ENCODE data around the gene ACTRT3. TPM values are rescaled to one million over a fixed set of nuclear protein-coding genes. Genes with fewer than 3 reads are reported as not detected.

Gene ACTRT3
- total RNA-seq (2014; rRNA removed; shearing (Covaris generic)) (0.39 TPM in 1 of 2 replicates, not detected in the other), total RNA-seq (2022) (0.42 and 1.2 TPM in 2 replicates), Bru-seq, nascent RNA (percentile 41 among the genes with signal in this experiment), BruChase-seq, experiment 1, labeled RNA remaining after a 6-hour chase (percentile 49 among the genes with signal in this experiment), BruChase-seq, experiment 2, labeled RNA remaining after a 2-hour chase (percentile 51 among the genes with signal in this experiment)
- long read RNA-seq, result 0 reads

DNA sequence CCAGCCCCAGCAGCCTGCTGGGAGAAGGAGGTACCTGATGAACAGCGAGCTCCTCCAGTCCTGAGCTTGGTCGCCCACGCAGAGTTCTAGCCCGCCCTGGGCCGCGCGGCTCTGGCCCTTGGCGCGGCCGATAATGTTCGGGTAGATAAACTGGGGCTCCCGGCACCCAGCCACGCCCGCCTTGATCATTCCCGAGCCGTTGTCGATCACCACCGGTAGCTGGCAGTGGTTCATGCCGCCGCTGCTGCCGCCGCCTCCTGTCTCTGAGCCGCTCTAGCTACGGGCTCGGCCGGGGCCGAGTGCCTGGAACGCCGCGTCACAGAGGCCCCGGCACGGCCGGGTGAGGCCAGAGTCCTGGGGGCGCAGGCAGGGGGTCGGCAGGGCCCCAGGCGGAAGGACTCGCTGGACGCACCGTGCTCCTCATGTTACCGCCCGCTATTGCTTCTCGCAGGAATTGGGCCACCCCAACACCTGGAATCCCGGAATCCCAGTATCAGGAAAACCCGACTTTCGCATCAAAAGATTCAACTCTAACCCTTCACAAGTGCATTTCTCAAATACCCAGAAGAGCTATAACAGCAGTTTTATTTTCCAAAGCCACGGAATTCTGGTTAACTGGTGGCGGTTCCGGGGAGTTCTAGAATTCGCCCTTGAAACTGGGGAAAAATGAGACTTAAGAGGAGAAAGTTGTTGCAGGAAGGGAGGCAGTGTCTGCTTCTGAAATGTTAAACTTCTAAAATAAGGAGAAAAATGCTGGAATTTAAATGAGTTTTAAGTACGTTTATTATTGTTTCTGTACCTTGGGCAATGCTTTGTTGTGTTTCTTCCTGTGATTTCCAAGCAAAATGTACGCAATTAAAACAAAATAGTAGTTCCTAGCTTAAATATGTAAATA lies at the start of gene ACTRT3:
ACTRT3 (minus strand) TSS at position 275 of the 895 bp plus-strand sequence; CDS start at position 234, 41 bp downstream.
- no peak for TF ChIP-seq EZH2phosphoT487 (IDR thresholded peaks at IDR 0.05; ENCODE audit: borderline replicate concordance, low read depth, low read length)
- TF ChIP-seq, protein P1, sequence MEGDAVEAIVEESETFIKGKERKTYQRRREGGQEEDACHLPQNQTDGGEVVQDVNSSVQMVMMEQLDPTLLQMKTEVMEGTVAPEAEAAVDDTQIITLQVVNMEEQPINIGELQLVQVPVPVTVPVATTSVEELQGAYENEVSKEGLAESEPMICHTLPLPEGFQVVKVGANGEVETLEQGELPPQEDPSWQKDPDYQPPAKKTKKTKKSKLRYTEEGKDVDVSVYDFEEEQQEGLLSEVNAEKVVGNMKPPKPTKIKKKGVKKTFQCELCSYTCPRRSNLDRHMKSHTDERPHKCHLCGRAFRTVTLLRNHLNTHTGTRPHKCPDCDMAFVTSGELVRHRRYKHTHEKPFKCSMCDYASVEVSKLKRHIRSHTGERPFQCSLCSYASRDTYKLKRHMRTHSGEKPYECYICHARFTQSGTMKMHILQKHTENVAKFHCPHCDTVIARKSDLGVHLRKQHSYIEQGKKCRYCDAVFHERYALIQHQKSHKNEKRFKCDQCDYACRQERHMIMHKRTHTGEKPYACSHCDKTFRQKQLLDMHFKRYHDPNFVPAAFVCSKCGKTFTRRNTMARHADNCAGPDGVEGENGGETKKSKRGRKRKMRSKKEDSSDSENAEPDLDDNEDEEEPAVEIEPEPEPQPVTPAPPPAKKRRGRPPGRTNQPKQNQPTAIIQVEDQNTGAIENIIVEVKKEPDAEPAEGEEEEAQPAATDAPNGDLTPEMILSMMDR (conservative IDR thresholded peaks at IDR 0.05; ENCODE audit: low read length), result 0 out of 2 replicates have a peak, but pooled peaks have one; percentile 21
- H3K36me3 ChIP-seq (ENCODE audit: insufficient read depth, low read length), result peaks cover 5% of the 10 kb centered on the region; the same call in 1 of the 2 replicates
- BruUV-seq (replicated peaks), result no TSS peak

DNA sequence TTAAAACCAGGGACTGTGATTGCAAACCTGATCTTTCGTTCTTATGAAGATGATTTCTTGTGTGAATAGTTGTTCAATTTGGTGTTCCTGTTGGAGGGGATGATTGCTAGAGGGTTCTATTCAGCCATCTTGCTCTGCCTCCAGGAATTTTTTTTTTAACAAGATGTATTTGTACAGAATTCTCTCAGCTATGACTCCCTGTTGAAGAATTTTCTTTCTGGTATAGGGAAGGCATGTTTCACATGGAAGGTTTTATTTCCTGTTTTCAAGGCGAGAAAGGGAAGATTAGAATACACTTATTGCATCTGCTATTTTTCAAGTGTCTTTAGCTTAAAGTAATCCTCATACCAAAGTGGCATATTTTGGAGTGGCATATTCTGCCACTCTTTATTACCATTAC lies 49.0 kb upstream of the ACTRT3 start:
- H3K27ac ChIP-seq (ENCODE audit: low read depth, low read length, poor library complexity, severe bottlenecking), result no peak overlapping the region
- no TSS peak for BruUV-seq (replicated peaks)
- H3K36me3 ChIP-seq (ENCODE audit: insufficient read depth, low read length), result no peaks in the 10 kb centered on the region; the same call in 1 of the 2 replicates
- no peak overlapping the region for H3K4me3 ChIP-seq (ENCODE audit: low read depth, low read length, poor library complexity, severe bottlenecking)
- no peaks in the 10 kb centered on the region for H3K79me2 ChIP-seq (ENCODE audit: insufficient read depth, low read depth, low read length)
- no peak for DNase-seq (ENCODE audit: low spot score)
- peaks cover 21% of the 10 kb centered on the region; the same call in 1 of the 2 replicates for H3K9me3 ChIP-seq (ENCODE audit: low read length)
- POLR2A ChIA-PET, result interaction anchor here (0.7 to 1.7 kb wide), 3 partner anchors 25 to 197 kb away, joined by 3 to 5 read pairs (median 3); no protein-coding TSS in a partner anchor
- no peak overlapping the region for H2AFZ ChIP-seq (ENCODE audit: low read length)
- H3K9me2 ChIP-seq (ENCODE audit: insufficient read depth, low read length), result no peaks in the 10 kb centered on the region
- CTCF ChIA-PET (ENCODE audit: unreplicated experiment), result no interaction called here
- TF ChIP-seq EZH2phosphoT487 (IDR thresholded peaks at IDR 0.05; ENCODE audit: borderline replicate concordance, low read depth, low read length), result no peak
- H3K4me2 ChIP-seq (ENCODE audit: low read length), result no peak overlapping the region
- intact Hi-C loops (cut with micrococcal nuclease; ENCODE audit: unreplicated experiment), result no loop called here
- peaks cover 8% of the 10 kb centered on the region for H3K4me1 ChIP-seq (ENCODE audit: insufficient read depth, low read length, poor library complexity, severe bottlenecking)
- no peaks in the 10 kb centered on the region for H4K20me1 ChIP-seq (ENCODE audit: insufficient read depth, low read length)

More for the DNA sequence above, at the start of gene ACTRT3:
- peak within 1 kb of the TSS; percentile 73 for H3K4me3 ChIP-seq (ENCODE audit: low read depth, low read length, poor library complexity, severe bottlenecking)
- H3K4me1 ChIP-seq (ENCODE audit: insufficient read depth, low read length, poor library complexity, severe bottlenecking), result peaks cover 18% of the 10 kb centered on the region
- H2AFZ ChIP-seq (ENCODE audit: low read length), result peak within 1 kb of the TSS; percentile 100
- H3K9me3 ChIP-seq (ENCODE audit: low read length), result no peaks in the 10 kb centered on the region
- no peaks in the 10 kb centered on the region for H3K9me2 ChIP-seq (ENCODE audit: insufficient read depth, low read length)
- peak within 1 kb of the TSS; percentile 97 for H3K4me2 ChIP-seq (ENCODE audit: low read length)
- H4K20me1 ChIP-seq (ENCODE audit: insufficient read depth, low read length), result no peaks in the 10 kb centered on the region
- ChIA-PET CTCF (ENCODE audit: unreplicated experiment) (interaction anchor here (0.6 kb wide), 1 partner anchor 73 kb away, joined by 5 read pairs; no protein-coding TSS in a partner anchor), POLR2A (interaction anchor here (0.5 to 0.9 kb wide), 7 partner anchors 43 to 1105 kb away, joined by 3 to 4 read pairs (median 3); no protein-coding TSS in a partner anchor)
- DNase-seq (ENCODE audit: low spot score), result peak; percentile 83
- H3K79me2 ChIP-seq (ENCODE audit: insufficient read depth, low read depth, low read length), result peaks cover 10% of the 10 kb centered on the region
- H3K27ac ChIP-seq (ENCODE audit: low read depth, low read length, poor library complexity, severe bottlenecking), result peak within 1 kb of the TSS; percentile 53
- intact Hi-C loops (cut with micrococcal nuclease; ENCODE audit: unreplicated experiment), result loop anchor here (5.0 to 10.0 kb wide), 5 partner anchors 73 to 1677 kb away; partner anchors contain the start of gene PHC3

DNA sequence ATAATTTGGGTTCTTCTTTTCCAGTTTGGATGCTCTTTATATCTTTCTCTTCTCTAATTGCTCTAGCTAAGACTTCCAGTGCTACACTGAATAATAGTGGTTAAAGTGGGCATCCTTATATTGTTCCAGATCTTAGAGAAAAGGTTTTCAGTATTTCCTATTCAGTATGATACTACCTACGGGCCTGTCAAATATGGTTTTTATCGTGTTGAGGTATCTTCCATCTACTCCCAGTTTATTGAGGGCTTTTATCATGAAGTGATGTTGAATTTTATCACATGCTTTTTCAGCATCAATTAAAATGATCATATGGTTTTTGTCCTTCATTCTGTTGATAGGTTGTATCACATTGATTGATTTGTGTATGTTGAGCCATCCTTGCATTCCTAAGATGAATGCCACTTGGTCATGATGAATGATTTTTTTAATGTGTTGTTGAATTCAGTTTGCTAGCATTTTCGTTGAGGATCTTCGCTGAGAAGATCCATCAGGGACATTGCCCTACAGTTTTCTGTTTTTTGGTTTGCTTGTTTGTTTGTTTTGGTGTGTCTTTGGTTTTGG lies 46.3 kb upstream of the ACTRT3 start:
- intact Hi-C loops (cut with micrococcal nuclease; ENCODE audit: unreplicated experiment), result no loop called here
- CTCF ChIA-PET (ENCODE audit: unreplicated experiment), result interaction anchor here (0.8 kb wide), 1 partner anchor 25 kb away, joined by 3 read pairs; no protein-coding TSS in a partner anchor
- Histone ChIP-seq H3K79me2 (ENCODE audit: insufficient read depth, low read depth, low read length) (no peaks in the 10 kb centered on the region), H2AFZ (ENCODE audit: low read length) (no peak overlapping the region), H3K9me3 (ENCODE audit: low read length) (peaks cover 21% of the 10 kb centered on the region; the same call in 1 of the 2 replicates), H3K27ac (ENCODE audit: low read depth, low read length, poor library complexity, severe bottlenecking) (no peak overlapping the region), H3K4me3 (ENCODE audit: low read depth, low read length, poor library complexity, severe bottlenecking) (no peak overlapping the region), H3K4me1 (ENCODE audit: insufficient read depth, low read length, poor library complexity, severe bottlenecking) (peaks cover 31% of the 10 kb centered on the region), H3K4me2 (ENCODE audit: low read length) (no peak overlapping the region), H4K20me1 (ENCODE audit: insufficient read depth, low read length) (no peaks in the 10 kb centered on the region), H3K9me2 (ENCODE audit: insufficient read depth, low read length) (no peaks in the 10 kb centered on the region), H3K36me3 (ENCODE audit: insufficient read depth, low read length) (no peaks in the 10 kb centered on the region; the same call in 1 of the 2 replicates)
- no TSS peak for BruUV-seq (replicated peaks)
- POLR2A ChIA-PET, result interaction anchor here (0.6 to 2.1 kb wide), 2 partner anchors 16 to 25 kb away, joined by 3 to 6 read pairs; no protein-coding TSS in a partner anchor
- peak; percentile 11 for DNase-seq (ENCODE audit: low spot score)
- no peak for TF ChIP-seq EZH2phosphoT487 (IDR thresholded peaks at IDR 0.05; ENCODE audit: borderline replicate concordance, low read depth, low read length)
- TF ChIP-seq, protein P1 (conservative IDR thresholded peaks at IDR 0.05; ENCODE audit: low read length), result no peak
